BJ (cell line): ENCODE measurements around the gene CUBN. TPM values are rescaled to one million over a fixed set of nuclear protein-coding genes. Genes with fewer than 3 reads are reported as not detected.

ENCODE experiments used
- CTCF ChIA-PET: fragments of 350-600 bp; formaldehyde crosslinking; extraction: SDS; loops from one replicate; lab custom pipeline; 2021; ENCODE audit warnings: antibody characterized with exemption, inconsistent platforms; lab: Yijun Ruan, JAX
- POLR2A ChIA-PET: fragments of 300-600 bp; sonication (Branson Sonifier 250); formaldehyde crosslinking; extraction: SDS; loops from one replicate; lab custom pipeline; 2021; ENCODE audit warnings: antibody characterized with exemption; lab: Charles Lee
- DNase-seq: peaks from one replicate; pipeline ENCODE4 v3.0.0-alpha.2; 2011; ENCODE audit warnings: low read depth
- H3K27me3 ChIP-seq: 2 replicates; pipeline ENCODE4 v1.6.0; 2011; ENCODE audit warnings: low read length; ENCODE audit not compliant: control insufficient read depth, insufficient read depth
- H3K36me3 ChIP-seq: 2 replicates; pipeline ENCODE4 v1.5.1; 2011; ENCODE audit warnings: low read length; ENCODE audit not compliant: control insufficient read depth, insufficient read depth
- H3K4me3 ChIP-seq: 2 replicates; pipeline ENCODE4 v1.5.1; 2011; ENCODE audit warnings: low read depth, mild to moderate bottlenecking, control low read depth, low read length
- polyA plus RNA-seq: library from polyadenylated mRNA; depleted of rRNA; stranded (reverse); fragments of >200 nt; gene quantifications from 2 replicates; pipeline ENCODE4 v1.2.3, GENCODE V29; 2011
- TF ChIP-seq, protein P1 (sequence below): IDR thresholded peaks from 2 replicates; pipeline ENCODE4 v1.5.1; 2011; ENCODE audit warnings: low read depth, mild to moderate bottlenecking, control low read depth, inconsistent platforms, low read length, moderate library complexity; ENCODE audit not compliant: insufficient read depth

Gene CUBN
- polyA plus RNA-seq, 1 experiment, result 0.39 TPM

GRCh38 chr10:16945593-16945992 is 184.0 kb downstream of the CUBN start:
- Histone ChIP-seq H3K4me3 (no peak overlapping the region), H3K27me3 (no peaks in the 10 kb centered on the region), H3K36me3 (no peaks in the 10 kb centered on the region)
- DNase-seq, result no peak
- TF ChIP-seq, protein P1, sequence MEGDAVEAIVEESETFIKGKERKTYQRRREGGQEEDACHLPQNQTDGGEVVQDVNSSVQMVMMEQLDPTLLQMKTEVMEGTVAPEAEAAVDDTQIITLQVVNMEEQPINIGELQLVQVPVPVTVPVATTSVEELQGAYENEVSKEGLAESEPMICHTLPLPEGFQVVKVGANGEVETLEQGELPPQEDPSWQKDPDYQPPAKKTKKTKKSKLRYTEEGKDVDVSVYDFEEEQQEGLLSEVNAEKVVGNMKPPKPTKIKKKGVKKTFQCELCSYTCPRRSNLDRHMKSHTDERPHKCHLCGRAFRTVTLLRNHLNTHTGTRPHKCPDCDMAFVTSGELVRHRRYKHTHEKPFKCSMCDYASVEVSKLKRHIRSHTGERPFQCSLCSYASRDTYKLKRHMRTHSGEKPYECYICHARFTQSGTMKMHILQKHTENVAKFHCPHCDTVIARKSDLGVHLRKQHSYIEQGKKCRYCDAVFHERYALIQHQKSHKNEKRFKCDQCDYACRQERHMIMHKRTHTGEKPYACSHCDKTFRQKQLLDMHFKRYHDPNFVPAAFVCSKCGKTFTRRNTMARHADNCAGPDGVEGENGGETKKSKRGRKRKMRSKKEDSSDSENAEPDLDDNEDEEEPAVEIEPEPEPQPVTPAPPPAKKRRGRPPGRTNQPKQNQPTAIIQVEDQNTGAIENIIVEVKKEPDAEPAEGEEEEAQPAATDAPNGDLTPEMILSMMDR, result no peak
- ChIA-PET CTCF (interaction anchor here (0.6 to 1.4 kb wide), 4 partner anchors 53 to 311 kb away, joined by 3 to 4 read pairs (median 3); no protein-coding TSS in a partner anchor), POLR2A (interaction anchor here (0.6 kb wide), 1 partner anchor 283 kb away, joined by 3 read pairs; no protein-coding TSS in a partner anchor)

DNA sequence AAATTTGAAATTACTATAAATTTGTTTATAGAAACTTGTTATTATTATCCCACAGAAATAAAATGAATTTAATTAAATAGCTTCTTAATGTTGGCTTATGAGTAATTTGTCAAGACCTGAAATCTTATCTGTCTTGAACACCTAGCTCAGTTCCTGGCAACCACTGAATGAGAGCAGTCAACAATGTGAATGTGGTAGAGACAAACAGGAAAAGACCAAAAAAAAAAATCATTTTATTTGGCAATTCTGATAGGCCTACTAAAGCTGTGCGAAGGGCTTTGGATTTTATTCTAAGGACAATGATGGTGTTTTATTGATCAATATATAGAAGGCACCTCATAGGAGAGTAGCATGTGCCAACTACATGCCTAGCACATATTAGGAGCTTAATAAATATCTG is 184.6 kb downstream of the CUBN start:
- H3K27me3 ChIP-seq, result no peaks in the 10 kb centered on the region
- no peak overlapping the region for H3K4me3 ChIP-seq
- DNase-seq, result no peak
- no peaks in the 10 kb centered on the region for H3K36me3 ChIP-seq
- ChIA-PET POLR2A (no interaction called here), CTCF (interaction anchor here (0.6 to 1.4 kb wide), 4 partner anchors 53 to 311 kb away, joined by 3 to 4 read pairs (median 3); no protein-coding TSS in a partner anchor)
- TF ChIP-seq, protein P1, result no peak

DNA sequence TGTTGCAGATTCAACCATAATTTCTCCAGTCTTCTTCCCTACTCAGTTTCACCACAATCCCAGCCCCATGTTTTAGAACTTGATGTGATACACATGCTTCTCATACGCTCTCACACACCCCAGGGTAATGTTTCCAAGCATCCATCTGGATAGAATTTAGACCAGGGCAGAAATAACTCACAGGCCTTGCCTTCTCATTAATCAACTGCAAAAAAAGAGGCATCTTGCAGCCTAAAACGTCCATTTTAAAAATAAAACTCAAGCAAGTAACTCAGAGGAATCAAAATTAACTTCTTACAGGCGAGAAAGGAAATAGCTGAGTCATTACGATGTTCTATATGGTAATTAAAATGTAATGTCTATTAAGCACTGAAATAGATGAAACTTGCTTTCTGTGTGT is 185.2 kb downstream of the CUBN start:
- peak; percentile 85 for DNase-seq
- ChIA-PET CTCF (interaction anchor here (1.1 to 1.4 kb wide), 2 partner anchors 52 to 55 kb away, joined by 3 to 4 read pairs; no protein-coding TSS in a partner anchor), POLR2A (no interaction called here)

DNA sequence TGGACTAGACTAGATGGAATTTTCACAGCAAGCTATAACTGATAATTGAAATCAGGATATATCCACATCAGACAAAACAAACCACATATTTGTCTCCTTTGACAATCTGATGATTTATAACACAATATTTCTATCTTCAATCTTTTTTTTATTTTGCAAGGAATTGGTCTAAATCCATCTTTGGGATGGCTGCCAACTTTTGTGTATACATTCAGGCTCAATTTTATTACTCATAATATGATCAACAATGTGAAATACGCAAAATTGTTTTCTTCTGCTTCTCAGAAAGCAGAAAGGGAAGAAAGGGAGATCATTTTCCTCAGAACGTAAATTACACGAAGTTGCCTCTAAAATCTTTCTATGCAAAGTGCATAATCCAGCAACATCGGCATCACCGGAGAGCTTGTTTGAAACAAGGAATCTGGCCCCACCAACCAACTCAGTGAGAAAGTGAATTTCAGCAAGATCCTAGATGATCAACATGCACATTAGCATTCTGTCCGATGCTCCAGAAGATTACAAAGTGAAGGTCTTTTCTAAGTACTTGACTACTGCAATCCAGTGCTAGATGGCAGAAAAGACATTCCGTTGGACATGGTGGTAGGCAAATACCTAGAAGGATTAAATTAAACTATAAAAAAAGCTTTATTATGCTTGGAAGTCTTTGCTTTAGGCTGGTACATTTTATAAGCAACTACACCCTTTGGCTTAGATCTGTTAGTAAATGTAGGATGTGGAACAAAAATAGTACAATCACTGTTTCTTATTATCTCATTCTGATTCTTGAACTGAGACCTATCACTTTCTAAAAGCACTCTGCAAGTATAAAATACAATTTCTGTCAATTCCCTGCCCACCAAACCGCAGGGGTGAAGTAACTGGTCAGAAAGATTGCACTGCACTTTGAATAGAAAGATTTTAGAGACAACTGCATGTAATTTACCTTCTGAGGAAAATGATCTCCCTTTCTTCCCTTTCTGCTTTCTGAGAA is 186.0 kb downstream of the CUBN start:
- no peak for DNase-seq
- ChIA-PET POLR2A (no interaction called here), CTCF (interaction anchor here (0.9 to 1.3 kb wide), 4 partner anchors 23 to 91 kb away, joined by 3 to 4 read pairs (median 3); no protein-coding TSS in a partner anchor)
- TF ChIP-seq, protein P1, result no peak
- Histone ChIP-seq H3K27me3 (no peaks in the 10 kb centered on the region), H3K36me3 (no peaks in the 10 kb centered on the region), H3K4me3 (no peak overlapping the region)

More for the DNA sequence above, 185.2 kb downstream of the CUBN start:
- no peaks in the 10 kb centered on the region for H3K27me3 ChIP-seq
- H3K36me3 ChIP-seq, result no peaks in the 10 kb centered on the region
- TF ChIP-seq, protein P1, result no peak
- H3K4me3 ChIP-seq, result no peak overlapping the region
